ENCODE measurements around the gene FAM181A.

- TF ChIP-seq CTCF (IDR thresholded peaks at IDR 0.05) (no peak), EZH2 (IDR thresholded peaks at IDR 0.05; ENCODE audit: borderline replicate concordance, insufficient read depth, low read depth, low read length, poor library complexity, severe bottlenecking) (no peak)
Measured at GRCh38 chr14:93974299-93974698, 47.2 kb downstream of the FAM181A start.
